ENCODE data around the gene SMIM24.

- TF ChIP-seq CTCF (IDR thresholded peaks at IDR 0.05; ENCODE audit: low read depth, low read length, poor library complexity, severe bottlenecking) (no peak), EZH2phosphoT487 (IDR thresholded peaks at IDR 0.05; ENCODE audit: borderline replicate concordance, low read length) (no peak)
Observed at GRCh38 chr19:3450796-3451411, 29.4 kb downstream of the SMIM24 start.

Measured in DOHH2 (cell line).